Tibial nerve (tissue), 3 donors: ENCODE data around the gene KIF1B.

ENCODE experiments used
- CTCF ChIP-seq, 5 experiments: fragments of 200-600 bp in 3 of 5; fragments of 450-650 bp in 2 of 5; sonication (generic) in 3 of 5; IDR thresholded peaks; one replicate each; pipeline ENCODE4 v1.5.1; 2016 to 2019; ENCODE audit warnings: antibody characterized with exemption in 5 of 5, mild to moderate bottlenecking in 3 of 5, moderate library complexity in 2 of 5
- POLR2A ChIP-seq, 2 donors: fragments of 450-650 bp; IDR thresholded peaks; one replicate each; pipeline ENCODE4 v1.6.1; 2017; ENCODE audit warnings: antibody characterized with exemption in 2 of 2, mild to moderate bottlenecking in 2 of 2, moderate library complexity in 2 of 2

- TF ChIP-seq CTCF (IDR thresholded peaks at IDR 0.05) (no peak), POLR2A (IDR thresholded peaks at IDR 0.05) (no peak)
Observed at GRCh38 chr1:10188133-10188650, 22.2 kb upstream of the KIF1B start.
